Skeletal muscle tissue (tissue), 4 donors: ENCODE results near the gene KCNIP4. TPM values are rescaled to one million over a fixed set of nuclear protein-coding genes. Genes with fewer than 3 reads are reported as not detected.

Source experiments
- H3K27ac ChIP-seq: one replicate; pipeline ENCODE4 v1.7.0; 2013; ENCODE audit warnings: mild to moderate bottlenecking, low read depth, low read length, inconsistent platforms
- H3K27me3 ChIP-seq, 3 donors: one replicate each; pipeline ENCODE4 v1.7.0; 2013; ENCODE audit warnings: low read length in 3 of 3; ENCODE audit not compliant: control insufficient read depth in 3 of 3, insufficient read depth in 3 of 3
- H3K36me3 ChIP-seq, 3 donors: one replicate each; pipeline ENCODE4 v1.7.0; 2013; ENCODE audit warnings: low read length in 3 of 3; ENCODE audit not compliant: control insufficient read depth in 3 of 3, insufficient read depth in 3 of 3
- H3K4me1 ChIP-seq, 3 donors: one replicate each; pipeline ENCODE4 v1.7.0; 2013; ENCODE audit warnings: low read length in 3 of 3, mild to moderate bottlenecking in 3 of 3; ENCODE audit not compliant: control insufficient read depth in 3 of 3, insufficient read depth in 3 of 3
- H3K4me3 ChIP-seq, 3 donors: one replicate each; pipeline ENCODE4 v1.7.0; 2013; ENCODE audit warnings: low read length in 3 of 3
- H3K9ac ChIP-seq, 3 donors: one replicate each; pipeline ENCODE4 v1.7.0; 2013; ENCODE audit warnings: low read length in 3 of 3, mild to moderate bottlenecking in 3 of 3, moderate library complexity in 2 of 3, low read depth in 1 of 3
- H3K9me3 ChIP-seq, 3 donors: one replicate each; pipeline ENCODE4 v1.7.0; 2013; ENCODE audit warnings: low read length in 3 of 3; ENCODE audit not compliant: control insufficient read depth in 3 of 3
- total RNA-seq: library from RNA; depleted of rRNA; stranded (reverse); fragments of >200 nt; gene quantifications from one replicate; pipeline ENCODE4 v1.2.3, GENCODE V29; 2014
- donor health status: Osteomylitis.

KCNIP4 gene
- total RNA-seq, 1 donor from 2014 or later, result 0.52 TPM

- H3K4me3 ChIP-seq, result no peak overlapping the region
These were observed 168.4 kb downstream of the KCNIP4 start for GRCh38 chr4:21780148-21780547.

GRCh38 chr4:21778702-21779101, 169.9 kb downstream of the KCNIP4 start:
- Histone ChIP-seq H3K36me3 (no peaks in the 10 kb centered on the region), H3K9ac (no peak overlapping the region), H3K4me1 (no peaks in the 10 kb centered on the region), H3K27ac (no peak overlapping the region), H3K4me3 (no peak overlapping the region), H3K27me3 (peaks cover 0 to 3% (median 0%) of the 10 kb centered on the region in 3 donors), H3K9me3 (no peaks in the 10 kb centered on the region)

More at GRCh38 chr4:21780148-21780547, 168.4 kb downstream of the KCNIP4 start:
- Histone ChIP-seq H3K27me3 (peaks cover 0 to 2% (median 0%) of the 10 kb centered on the region in 3 donors), H3K27ac (no peak overlapping the region), H3K9ac (no peak overlapping the region), H3K9me3 (no peaks in the 10 kb centered on the region), H3K4me1 (no peaks in the 10 kb centered on the region), H3K36me3 (no peaks in the 10 kb centered on the region)

- Histone ChIP-seq H3K27ac (no peak overlapping the region), H3K27me3 (peaks cover 0 to 3% (median 0%) of the 10 kb centered on the region in 3 donors), H3K36me3 (no peaks in the 10 kb centered on the region), H3K4me3 (no peak overlapping the region), H3K4me1 (no peaks in the 10 kb centered on the region), H3K9me3 (no peaks in the 10 kb centered on the region), H3K9ac (no peak overlapping the region)
These were observed 172.9 kb downstream of the KCNIP4 start for GRCh38 chr4:21775703-21776102.

- Histone ChIP-seq H3K27ac (no peak overlapping the region), H3K27me3 (no peaks in the 10 kb centered on the region), H3K9me3 (no peaks in the 10 kb centered on the region), H3K4me3 (no peak overlapping the region), H3K4me1 (no peaks in the 10 kb centered on the region), H3K9ac (no peak overlapping the region), H3K36me3 (no peaks in the 10 kb centered on the region)
These were observed 179.0 kb downstream of the KCNIP4 start for GRCh38 chr4:21769404-21770147.

- H3K27ac ChIP-seq, result no peak overlapping the region
- H3K4me3 ChIP-seq, result no peak overlapping the region
- no peaks in the 10 kb centered on the region for H3K9me3 ChIP-seq
- H3K4me1 ChIP-seq, result no peaks in the 10 kb centered on the region
- H3K36me3 ChIP-seq, result no peaks in the 10 kb centered on the region
- H3K27me3 ChIP-seq, result no peaks in the 10 kb centered on the region
- no peak overlapping the region for H3K9ac ChIP-seq
These were observed 179.9 kb downstream of the KCNIP4 start for GRCh38 chr4:21768349-21769310.

GRCh38 chr4:21765810-21766407, 182.7 kb downstream of the KCNIP4 start:
- Histone ChIP-seq H3K9ac (no peak overlapping the region), H3K4me1 (no peaks in the 10 kb centered on the region), H3K36me3 (no peaks in the 10 kb centered on the region), H3K27ac (no peak overlapping the region), H3K27me3 (no peaks in the 10 kb centered on the region), H3K4me3 (no peak overlapping the region), H3K9me3 (no peaks in the 10 kb centered on the region)

GRCh38 chr4:21763855-21764254, 184.7 kb downstream of the KCNIP4 start:
- Histone ChIP-seq H3K4me3 (no peak overlapping the region), H3K27ac (no peak overlapping the region), H3K36me3 (no peaks in the 10 kb centered on the region), H3K9me3 (no peaks in the 10 kb centered on the region), H3K27me3 (no peaks in the 10 kb centered on the region), H3K4me1 (no peaks in the 10 kb centered on the region), H3K9ac (no peak overlapping the region)

GRCh38 chr4:21757248-21757647, 191.3 kb downstream of the KCNIP4 start:
- no peaks in the 10 kb centered on the region for H3K36me3 ChIP-seq
- H3K4me3 ChIP-seq, result no peak overlapping the region
- no peak overlapping the region for H3K27ac ChIP-seq
- H3K9ac ChIP-seq, result no peak overlapping the region
- H3K27me3 ChIP-seq, result no peaks in the 10 kb centered on the region
- no peaks in the 10 kb centered on the region for H3K4me1 ChIP-seq
- H3K9me3 ChIP-seq, result no peaks in the 10 kb centered on the region

- no peak overlapping the region for H3K27ac ChIP-seq
- H3K9ac ChIP-seq, result no peak overlapping the region
- no peaks in the 10 kb centered on the region for H3K27me3 ChIP-seq
- no peaks in the 10 kb centered on the region for H3K36me3 ChIP-seq
- no peaks in the 10 kb centered on the region for H3K4me1 ChIP-seq
- H3K9me3 ChIP-seq, result no peaks in the 10 kb centered on the region
- no peak overlapping the region for H3K4me3 ChIP-seq
These were observed 195.3 kb downstream of the KCNIP4 start for GRCh38 chr4:21753084-21753760.
